Stimulated activated naive CD4-positive, alpha-beta T cell (primary cell): Measurements from ENCODE around the gene LGALS8.
"Not testable (repeated sequence)": the region's sequence is repeated elsewhere in the genome, so short reads cannot be mapped to it uniquely, and the experiment has no call there.

Source experiments
- DNase-seq, 6 experiments: peaks; one replicate each; lab custom pipeline; 2025; lab: John Stamatoyannopoulos, UW

The LGALS8 gene

DNA sequence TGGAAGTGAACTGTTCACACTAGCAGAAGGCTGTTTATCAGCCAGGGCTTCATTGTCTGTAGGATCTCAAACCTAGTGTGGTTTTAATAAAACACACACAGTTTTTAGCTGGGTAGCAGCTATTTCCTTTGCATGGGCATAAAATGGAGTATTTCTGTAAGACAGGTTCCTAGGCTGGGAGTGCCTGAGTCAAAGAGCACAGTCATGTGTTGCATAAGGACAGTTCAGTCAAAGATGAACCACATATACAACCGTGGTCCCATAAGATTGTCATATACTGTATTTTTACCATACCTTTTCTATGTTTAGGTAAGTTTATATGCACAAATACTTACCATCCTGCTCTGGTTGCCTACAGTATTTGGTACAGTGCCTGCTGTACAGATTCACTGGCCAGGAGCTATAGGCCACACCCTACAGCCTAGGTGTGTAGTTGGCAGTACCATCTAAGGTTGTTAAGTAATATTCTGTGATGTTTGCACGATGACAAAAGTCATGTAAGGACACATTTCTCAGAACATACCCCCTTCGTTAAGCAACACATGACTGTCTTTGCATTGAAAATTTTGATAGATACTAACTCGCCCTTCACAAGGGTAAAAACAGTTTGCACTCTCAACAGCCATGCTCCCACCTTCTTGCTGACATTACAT, 17.2 kb downstream of the LGALS8 start:
- no peak for DNase-seq

DNA sequence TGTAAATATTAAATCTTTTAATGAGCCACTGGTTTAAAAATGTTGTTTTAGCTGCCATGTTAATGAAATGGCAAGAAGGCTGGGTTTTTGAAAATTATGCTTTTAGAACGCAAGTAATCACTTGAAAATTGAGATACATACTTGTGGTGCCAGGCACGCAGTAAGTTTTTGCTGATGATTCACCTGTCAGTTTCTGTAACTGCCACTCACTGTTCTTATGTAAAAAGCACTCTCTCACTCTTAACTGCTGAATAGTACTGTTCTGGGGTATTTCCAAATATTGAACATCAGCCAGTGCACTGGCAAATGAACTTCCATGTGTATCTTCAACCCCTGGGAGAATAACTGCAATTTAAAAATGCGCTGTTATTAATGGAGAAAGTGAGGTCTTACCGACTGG, 17.9 kb downstream of the LGALS8 start:
- no peak for DNase-seq

DNA sequence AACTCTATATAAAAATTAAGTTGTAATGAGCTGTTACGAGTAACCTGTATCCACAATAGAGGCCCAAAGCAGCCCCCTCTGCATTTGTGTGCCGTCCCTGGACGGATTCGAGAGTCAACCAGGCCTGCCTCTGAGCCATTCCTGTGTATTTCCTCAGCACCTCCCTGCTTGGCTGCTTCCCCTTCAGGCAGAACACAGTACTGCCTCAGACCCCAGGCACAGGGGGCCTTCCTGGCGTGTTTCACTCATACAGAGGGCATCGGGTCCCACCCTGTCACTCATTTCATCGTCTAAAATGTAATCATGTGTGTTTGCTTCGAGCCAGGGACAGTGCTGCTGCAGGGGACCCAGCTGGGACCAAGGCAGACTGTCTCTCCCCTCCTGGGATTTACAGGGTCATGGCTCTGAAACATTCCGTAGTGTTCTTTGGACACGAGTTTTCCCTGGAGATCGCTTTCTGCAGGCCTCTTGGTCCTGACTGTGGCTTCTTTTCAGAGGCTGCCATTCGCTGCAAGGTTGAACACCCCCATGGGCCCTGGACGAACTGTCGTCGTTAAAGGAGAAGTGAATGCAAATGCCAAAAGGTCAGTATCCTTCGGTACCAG, 19.4 kb downstream of the LGALS8 start:
- no peak for DNase-seq

DNA sequence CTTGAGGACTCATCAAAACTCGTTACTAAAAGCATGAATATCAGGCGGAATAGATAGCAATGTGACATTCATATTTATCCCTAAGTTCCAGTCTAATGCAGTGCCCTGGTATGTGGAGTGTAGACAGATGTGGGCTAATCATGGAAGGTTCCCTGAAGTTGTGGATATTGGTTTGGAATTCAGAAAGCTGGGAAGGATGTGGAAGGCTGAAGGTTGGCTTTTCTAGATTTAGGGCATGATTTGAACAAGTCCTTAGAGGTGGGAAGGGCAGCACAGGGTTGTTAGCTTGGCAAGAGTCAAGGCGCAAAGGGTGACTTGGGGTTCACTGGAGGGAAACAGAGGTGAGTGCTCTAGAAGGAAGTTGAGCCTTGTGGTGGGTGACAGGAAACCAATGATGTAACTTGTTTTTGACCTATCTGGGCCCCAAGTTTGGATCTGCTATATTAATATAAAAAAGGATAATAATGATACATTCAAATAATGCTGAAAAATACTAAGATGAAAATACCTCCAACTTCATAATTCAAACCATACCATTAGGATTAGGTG, 21.9 kb downstream of the LGALS8 start:
- no peak for DNase-seq

DNA sequence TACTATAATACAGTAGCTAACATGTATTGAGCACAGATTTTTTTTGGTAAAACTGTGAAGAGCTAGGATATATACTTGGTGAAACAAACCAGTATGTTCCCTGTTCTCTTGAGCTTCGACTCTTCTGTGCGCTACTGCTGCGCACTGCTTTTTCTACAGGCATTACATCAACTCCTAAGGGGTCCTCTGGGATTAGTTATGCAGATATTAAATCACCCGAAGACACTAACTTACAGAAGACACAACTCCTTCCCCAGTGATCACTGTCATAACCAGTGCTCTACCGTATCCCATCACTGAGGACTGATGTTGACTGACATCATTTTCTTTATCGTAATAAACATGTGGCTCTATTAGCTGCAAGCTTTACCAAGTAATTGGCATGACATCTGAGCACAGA, 24.7 kb downstream of the LGALS8 start:
- no peak for DNase-seq

DNA sequence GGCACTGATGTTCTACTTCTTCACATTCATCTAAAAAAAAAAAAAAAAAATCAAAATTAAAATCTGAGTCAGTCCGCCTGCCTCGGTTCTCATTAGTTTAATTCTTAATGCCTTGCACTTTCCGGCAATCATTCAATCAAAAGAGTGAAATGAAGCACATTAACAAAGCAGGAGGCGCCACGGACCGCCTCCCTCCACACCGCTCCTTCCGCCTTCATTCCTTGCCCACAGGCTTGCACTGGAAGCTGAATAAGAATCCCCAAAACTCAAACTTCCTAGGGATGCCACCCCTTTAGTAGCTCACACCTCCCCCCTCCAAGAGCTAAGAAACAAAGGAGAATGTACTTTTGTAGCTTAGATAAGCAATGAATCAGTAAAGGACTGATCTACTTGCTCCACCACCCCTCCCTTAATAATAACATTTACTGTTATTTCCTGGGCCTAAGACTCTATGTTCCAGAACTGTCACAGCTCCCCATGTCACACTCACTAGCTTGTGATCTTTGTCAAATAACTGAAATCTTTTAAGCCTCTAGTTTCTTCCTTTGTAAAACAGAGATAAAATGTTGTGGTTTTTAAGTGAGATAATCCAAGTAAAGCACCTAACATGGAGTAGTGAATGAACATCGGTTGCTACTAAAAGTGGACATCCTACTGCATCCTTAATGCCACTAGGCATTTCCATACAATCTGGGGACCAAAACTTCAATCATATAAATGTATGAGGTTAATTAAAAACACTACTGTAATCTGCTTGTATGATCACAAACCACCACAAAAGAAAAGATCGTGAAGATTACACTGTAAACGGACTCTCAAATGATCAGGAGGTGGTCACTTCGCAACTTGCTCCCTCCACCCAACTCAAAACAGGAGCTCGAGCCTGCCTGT, 27.4 kb downstream of the LGALS8 start:
- no peak for DNase-seq

DNA sequence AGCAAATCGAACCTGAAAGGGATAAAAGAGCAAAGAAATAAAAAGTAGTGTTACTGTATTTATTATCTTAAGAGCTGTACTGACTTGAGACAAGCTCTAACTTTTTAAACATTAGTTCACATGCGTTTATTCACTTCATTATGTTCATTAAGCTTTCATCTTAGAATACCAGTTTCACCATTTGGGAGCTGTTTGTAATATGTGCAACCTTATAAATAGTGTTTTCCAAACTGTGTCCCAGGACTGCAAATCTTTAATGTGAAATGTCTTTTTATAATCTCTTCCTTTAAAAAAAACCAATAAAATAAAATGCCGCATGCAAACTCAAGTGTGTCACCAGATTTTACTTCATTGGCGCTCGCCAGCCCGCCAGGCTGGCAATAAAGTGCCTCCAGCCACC, 28.3 kb downstream of the LGALS8 start:
- no peak for DNase-seq

DNA sequence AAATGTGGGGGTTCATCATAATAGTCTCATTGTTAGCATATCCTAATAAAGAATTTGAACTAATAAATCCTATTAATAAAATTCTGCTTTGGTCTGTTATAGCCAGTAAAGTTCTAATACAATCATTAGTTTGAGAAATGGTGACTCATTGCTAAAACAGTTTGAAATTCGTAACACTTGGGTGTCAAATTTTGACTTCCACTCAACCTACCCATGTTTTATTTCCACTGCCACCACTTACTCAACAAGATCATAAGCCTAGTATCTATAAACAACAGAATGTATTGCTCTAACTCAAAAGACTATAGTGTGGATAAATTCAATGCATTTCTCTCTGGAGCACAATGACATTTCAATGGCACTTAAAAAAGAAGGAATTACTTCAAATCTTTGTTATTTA, 29.1 kb downstream of the LGALS8 start:
- no peak for DNase-seq

DNA sequence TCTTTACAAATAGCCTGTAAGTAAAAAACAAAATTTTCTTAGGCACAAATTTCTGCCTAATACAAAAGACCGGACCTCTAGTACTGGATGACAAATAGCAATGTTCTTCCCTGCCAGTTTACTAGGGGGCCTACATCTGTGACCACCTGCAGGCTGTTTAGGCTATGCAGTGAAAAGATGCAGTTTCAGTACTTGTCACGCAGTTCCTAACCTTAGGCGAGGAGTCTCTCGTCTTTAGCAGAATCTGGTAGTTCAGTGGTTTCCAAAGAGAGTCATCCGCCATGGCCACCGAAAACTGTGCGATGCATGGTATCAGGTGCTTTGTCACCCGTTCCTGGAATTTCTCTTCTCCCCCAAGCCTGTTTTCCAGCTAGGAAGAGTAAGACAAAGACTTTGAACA, 29.6 kb downstream of the LGALS8 start:
- no peak for DNase-seq

DNA sequence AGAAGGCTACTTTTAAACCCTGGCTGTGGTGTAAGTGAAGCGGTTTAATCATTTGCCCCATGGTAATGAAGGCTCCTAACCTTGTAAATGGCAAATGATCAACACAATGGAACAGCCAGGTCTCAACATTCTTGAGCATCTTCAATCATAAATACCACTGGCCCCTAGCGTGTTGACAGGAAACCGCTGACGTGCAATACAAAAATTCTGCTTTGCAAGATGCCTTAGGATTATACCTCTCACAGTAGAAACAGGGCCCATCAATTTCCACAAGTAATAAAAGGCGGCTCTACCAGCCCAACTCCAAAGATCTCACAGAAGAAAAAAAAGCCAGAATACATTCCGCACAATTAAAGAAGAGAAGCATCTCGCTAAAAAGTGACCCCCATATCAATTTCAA, 32.8 kb downstream of the LGALS8 start:
- DNase-seq = no peak

DNA sequence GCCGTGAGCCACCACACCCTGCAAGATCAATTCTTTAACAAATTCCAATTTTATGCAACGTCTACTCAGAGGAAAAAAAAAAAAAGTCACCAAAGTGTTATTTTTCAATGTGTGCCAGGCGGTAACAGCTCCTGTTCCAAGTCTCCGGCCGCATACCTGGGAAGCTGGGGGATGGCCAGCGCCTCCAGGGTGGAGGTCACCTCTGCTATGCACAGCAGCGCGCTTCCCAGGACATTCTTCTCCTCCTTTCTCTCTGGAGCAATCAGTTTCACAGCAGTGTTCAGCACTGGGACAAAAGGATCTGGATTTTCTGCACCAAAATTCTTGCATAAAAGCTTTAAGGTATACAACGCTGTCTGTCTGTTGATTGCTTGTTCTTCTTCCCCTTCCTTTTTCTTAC, 34.3 kb downstream of the LGALS8 start:
- DNase-seq = no peak

DNA sequence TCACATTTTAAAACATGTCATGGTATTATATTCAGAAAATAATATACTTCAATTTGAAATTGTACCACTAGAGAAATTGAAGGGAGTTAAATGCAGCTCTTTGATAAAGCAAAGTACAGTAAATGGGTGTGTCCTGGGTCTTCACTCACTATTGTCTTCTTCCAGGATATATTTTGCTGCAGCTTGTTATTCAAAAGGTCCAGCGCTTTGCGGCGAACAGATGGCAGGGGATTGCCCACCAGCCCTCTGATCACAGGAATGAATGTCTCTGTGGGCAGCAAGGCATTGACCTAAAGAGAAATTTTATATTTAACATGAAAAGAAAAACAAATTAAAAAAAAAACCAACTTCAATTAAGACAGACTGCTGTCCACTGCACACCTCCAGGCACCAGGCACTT, 35.1 kb downstream of the LGALS8 start:
- DNase-seq = no peak

DNA sequence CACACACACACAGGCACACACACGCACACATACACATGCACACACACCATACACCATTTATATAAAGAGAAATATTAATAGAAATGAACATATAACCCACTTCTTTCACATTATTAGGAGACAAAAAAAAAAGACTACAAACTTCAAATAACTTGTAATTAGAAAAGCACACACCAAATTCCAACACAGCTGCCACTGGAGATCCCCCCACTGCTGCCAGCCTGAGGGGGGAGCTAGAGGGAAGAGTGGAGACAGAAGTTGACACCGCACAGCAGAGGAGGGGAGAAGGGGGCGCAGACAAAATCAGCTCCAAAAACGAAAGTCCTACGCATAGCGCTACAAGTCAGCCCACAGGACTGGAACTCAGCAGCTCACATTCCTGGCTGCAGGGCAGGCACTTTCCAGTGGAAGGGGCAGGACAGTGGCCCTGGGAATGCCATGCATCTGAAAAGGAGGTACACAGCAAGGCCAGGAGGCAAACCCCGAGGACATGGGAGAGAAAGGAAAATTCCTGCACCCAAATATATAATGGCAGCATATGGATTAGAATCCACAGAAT, 36.5 kb downstream of the LGALS8 start:
- no peak for DNase-seq

DNA sequence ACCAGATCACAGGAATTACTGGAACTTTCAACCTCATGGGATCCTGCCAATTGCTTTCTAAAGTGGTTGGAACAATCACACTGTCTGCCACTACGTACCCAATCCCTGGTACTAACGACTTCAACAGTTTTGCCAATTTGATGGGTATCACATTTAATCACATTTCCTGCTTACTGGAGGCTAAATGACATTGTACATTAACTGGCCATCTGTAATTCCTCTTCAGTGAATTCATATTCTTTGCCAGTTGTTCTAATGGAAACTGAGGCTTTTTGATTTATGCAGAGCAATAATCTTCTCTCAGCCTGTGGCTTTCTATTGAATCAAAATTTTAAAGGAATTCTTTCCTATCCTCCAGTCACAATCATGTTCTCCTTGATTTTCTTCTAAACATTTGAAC, 38.2 kb downstream of the LGALS8 start:
- DNase-seq = no peak

DNA sequence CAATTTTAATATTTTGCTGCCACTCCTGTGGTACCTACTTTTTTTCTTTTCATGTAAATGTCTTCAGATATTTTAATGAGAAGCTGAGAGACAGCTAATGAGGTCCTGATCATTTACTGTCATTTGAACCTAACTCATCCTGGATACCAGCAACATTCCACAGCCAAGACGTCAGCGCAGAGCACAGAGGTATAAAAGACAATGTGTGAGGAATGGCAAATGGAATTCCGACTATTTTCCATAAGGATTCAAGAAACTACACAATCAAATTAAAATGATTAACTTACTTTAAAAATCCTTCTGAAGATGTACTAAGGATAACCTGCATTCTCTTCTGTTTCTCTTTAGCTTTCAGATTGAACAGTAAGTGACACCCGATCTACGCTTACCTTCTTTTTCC, 41.7 kb downstream of the LGALS8 start:
- no peak for DNase-seq

DNA sequence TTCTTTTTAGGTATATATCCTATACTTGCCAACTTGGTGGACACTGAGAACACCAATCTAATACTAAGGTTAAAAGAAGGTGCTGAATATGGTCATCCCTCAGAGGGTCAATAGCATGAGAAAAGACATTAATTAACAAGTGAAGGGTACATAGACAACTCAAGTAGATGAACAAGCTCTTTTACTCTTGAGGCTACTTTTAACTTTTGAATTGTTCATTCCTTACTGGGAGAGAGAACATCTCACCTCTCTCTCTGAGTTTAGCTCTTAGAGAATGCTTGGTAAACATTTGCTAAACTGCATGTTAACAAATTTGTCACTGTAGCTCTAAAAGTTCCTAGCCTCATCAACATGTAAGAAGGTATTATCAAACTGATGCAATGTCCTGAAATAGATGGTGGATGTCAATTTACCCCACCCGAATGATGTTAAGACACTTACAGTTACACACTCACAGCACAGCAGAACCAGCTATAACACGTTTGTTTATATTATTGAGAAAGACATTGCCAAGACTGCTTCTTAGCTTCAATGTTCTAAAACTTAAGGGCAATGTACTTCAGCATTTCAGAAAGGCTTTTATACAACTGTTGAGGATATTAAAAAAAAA, 44.6 kb downstream of the LGALS8 start:
- DNase-seq = no peak

DNA sequence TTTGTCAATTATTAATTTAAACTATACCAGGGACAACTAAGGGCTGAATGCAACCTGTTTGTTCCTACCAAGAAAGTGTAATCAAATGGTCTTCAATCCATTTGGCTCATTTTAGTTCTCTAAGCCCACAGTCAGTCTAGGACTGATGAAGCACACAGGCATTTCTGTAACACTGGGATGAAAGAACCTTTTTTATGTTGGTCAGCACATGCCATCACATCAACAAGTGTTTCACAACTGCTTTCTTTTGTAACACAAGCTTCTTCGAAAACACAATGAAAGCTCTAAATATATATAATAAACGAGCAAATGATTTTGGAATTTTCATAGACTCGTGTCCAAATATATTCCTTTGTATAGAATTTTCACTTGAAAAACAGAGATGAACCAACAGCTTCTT, 51.7 kb downstream of the LGALS8 start:
- no peak for DNase-seq

DNA sequence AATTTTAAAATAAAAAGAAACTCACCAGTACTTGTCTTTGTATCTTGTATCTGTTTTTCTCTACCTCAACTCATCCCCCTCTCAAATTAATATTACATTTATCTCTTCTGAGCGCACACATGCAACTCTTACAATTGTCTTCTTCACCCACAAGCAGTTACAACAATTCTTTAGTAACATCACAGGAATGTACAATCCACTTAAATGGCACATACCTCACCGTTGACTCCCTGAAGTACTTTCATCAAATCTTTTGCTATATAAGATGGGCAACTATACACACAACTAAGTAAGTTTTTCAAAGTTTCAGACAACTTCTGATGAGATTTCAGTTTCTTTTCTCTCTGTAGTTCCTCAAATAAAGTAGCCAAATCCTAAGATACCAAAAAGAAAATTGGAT, 52.2 kb downstream of the LGALS8 start:
- no peak for DNase-seq

DNA sequence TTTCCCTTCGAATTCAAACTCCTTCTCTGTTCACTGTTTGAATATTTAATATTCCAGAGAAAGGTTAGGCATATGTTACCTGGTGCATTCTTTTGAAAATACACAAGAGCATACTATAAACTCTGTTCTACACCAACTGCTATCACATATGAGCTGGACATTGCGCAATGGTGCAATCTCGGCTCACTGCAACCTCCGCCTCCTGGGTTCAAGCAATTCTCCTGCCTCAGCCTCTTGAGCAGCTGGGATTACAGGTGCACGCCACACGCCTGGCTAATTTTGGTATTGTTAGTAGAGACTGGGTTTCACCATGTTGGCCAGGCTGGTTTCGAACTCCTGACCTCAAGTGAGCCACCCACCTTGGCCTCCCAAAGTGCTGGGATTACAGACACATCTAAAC, 53.3 kb downstream of the LGALS8 start:
- DNase-seq = not testable (repeated sequence)

DNA sequence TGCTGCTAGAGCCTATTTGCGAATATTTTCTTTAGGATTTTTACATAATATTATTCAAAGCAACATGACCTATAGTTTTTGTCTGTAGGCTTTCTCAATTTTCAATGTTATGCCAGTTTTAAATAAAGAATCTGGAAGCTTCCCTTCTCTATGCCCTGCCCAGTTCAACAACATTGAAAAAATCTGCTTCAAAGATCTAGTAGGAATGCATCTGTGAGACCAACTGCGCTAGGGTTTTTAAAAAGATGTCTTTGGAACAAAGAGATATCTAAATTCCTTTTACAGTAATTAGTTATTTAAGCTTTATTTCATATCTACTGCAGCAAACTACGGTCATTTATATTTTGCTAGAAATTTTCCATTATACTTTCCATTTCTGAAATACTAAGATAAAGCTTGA, 54.9 kb downstream of the LGALS8 start:
- DNase-seq = no peak

DNA sequence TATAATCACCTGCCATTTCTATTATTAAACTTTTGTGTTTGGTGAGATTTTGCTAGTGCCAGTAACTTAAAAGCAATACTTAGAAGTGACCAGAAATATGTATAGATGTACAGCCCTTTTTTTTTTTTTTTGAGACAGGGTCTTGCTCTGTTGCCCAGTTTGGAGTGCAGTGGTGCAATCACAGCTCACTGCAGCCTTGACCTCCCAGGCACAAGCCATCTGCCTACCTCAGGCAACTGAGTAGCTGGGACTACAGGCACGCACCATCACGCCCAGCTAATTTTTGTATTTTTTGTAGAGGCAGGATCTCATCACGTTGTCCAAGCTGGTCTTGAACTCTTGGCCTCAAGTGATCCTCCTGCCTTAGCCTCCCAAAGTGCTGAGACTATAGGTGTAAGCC, 56.6 kb downstream of the LGALS8 start:
- not testable (repeated sequence) for DNase-seq

DNA sequence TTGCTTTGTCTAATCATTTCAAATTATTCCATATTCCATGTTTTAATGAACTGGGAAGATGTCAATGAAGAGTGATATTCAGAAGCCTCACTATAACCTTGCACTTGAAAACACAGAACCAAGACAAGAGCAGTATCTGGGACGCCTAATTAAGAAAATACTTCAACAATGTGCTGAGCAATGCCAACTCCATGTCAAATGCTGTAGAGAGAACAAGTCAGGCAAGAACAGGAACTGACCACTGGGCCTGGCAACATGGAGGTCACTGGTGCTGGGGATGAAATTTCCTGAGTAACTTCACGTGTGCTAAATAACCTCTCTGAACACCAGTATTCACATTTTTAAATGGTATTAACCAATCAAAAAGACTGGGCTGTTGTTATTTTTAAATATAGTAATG, 57.7 kb downstream of the LGALS8 start:
- no peak for DNase-seq
